ENCODE measurements around the gene PIK3IP1.

- TF ChIP-seq CTCF (IDR thresholded peaks at IDR 0.05) (no peak), POLR2A (IDR thresholded peaks at IDR 0.05) (no peak), POLR2AphosphoS5 (IDR thresholded peaks at IDR 0.05) (no peak), EP300 (IDR thresholded peaks at IDR 0.05) (no peak)
Observed at GRCh38 chr22:31326877-31327276, 34.6 kb upstream of the PIK3IP1 start.
